Ishikawa (cell line): ENCODE results near the gene RUFY2.

Experiments
- CEBPB ChIP-seq: IDR thresholded peaks from 2 replicates; pipeline ENCODE4 v1.6.1; 2012
- CREB1 ChIP-seq: IDR thresholded peaks from 2 replicates; pipeline ENCODE4 v1.6.1; 2012; ENCODE audit warnings: low read depth
- EGR1 ChIP-seq: IDR thresholded peaks from 2 replicates; pipeline ENCODE4 v1.6.1; 2012
- EP300 ChIP-seq: IDR thresholded peaks from 2 replicates; pipeline ENCODE4 v1.6.1; 2012; ENCODE audit warnings: borderline replicate concordance
- FOXM1 ChIP-seq: IDR thresholded peaks from 2 replicates; pipeline ENCODE4 v1.6.1; 2012; ENCODE audit warnings: low read depth, borderline replicate concordance
- NFIC ChIP-seq: IDR thresholded peaks from 2 replicates; pipeline ENCODE4 v1.6.1; 2012
- RAD21 ChIP-seq: IDR thresholded peaks from 2 replicates; pipeline ENCODE4 v1.6.1; 2012; ENCODE audit warnings: low read depth
- TAF1 ChIP-seq: IDR thresholded peaks from 2 replicates; pipeline ENCODE4 v1.6.1; 2012; ENCODE audit warnings: low read depth, mild to moderate bottlenecking
- TCF12 ChIP-seq: IDR thresholded peaks from 2 replicates; pipeline ENCODE4 v1.6.1; 2012; ENCODE audit warnings: low read depth
- TEAD4 ChIP-seq: IDR thresholded peaks from 2 replicates; pipeline ENCODE4 v1.6.1; 2012
- YY1 ChIP-seq: IDR thresholded peaks from 2 replicates; pipeline ENCODE4 v1.6.1; 2012; ENCODE audit warnings: low read depth
- ZBTB7A ChIP-seq: IDR thresholded peaks from 2 replicates; pipeline ENCODE4 v1.6.1; 2012; ENCODE audit warnings: low read depth
- TF ChIP-seq, protein P1 (sequence below): IDR thresholded peaks from 2 replicates; pipeline ENCODE4 v1.6.1; 2012
- TF ChIP-seq, protein P2 (sequence below): IDR thresholded peaks from 2 replicates; pipeline ENCODE4 v1.6.1; 2012; ENCODE audit warnings: low read depth, mild to moderate bottlenecking
- TF ChIP-seq, protein P3 (sequence below): IDR thresholded peaks from 2 replicates; pipeline ENCODE4 v1.6.1; 2012

Gene RUFY2

GRCh38 chr10:68310531-68310930, 96.5 kb downstream of the RUFY2 start:
- TF ChIP-seq, protein P1, sequence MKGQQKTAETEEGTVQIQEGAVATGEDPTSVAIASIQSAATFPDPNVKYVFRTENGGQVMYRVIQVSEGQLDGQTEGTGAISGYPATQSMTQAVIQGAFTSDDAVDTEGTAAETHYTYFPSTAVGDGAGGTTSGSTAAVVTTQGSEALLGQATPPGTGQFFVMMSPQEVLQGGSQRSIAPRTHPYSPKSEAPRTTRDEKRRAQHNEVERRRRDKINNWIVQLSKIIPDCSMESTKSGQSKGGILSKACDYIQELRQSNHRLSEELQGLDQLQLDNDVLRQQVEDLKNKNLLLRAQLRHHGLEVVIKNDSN, result no peak
- TF ChIP-seq, protein P2, sequence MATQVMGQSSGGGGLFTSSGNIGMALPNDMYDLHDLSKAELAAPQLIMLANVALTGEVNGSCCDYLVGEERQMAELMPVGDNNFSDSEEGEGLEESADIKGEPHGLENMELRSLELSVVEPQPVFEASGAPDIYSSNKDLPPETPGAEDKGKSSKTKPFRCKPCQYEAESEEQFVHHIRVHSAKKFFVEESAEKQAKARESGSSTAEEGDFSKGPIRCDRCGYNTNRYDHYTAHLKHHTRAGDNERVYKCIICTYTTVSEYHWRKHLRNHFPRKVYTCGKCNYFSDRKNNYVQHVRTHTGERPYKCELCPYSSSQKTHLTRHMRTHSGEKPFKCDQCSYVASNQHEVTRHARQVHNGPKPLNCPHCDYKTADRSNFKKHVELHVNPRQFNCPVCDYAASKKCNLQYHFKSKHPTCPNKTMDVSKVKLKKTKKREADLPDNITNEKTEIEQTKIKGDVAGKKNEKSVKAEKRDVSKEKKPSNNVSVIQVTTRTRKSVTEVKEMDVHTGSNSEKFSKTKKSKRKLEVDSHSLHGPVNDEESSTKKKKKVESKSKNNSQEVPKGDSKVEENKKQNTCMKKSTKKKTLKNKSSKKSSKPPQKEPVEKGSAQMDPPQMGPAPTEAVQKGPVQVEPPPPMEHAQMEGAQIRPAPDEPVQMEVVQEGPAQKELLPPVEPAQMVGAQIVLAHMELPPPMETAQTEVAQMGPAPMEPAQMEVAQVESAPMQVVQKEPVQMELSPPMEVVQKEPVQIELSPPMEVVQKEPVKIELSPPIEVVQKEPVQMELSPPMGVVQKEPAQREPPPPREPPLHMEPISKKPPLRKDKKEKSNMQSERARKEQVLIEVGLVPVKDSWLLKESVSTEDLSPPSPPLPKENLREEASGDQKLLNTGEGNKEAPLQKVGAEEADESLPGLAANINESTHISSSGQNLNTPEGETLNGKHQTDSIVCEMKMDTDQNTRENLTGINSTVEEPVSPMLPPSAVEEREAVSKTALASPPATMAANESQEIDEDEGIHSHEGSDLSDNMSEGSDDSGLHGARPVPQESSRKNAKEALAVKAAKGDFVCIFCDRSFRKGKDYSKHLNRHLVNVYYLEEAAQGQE, result no peak
- TF ChIP-seq EGR1, result no peak
- no peak for TF ChIP-seq TEAD4
- no peak for TF ChIP-seq EP300
- TF ChIP-seq FOXM1, result no peak
- no peak for TF ChIP-seq CEBPB
- TF ChIP-seq CREB1, result no peak
- no peak for TF ChIP-seq TCF12
- TF ChIP-seq NFIC, result no peak
- no peak for TF ChIP-seq TAF1
- no peak for TF ChIP-seq RAD21
- TF ChIP-seq, protein P3, sequence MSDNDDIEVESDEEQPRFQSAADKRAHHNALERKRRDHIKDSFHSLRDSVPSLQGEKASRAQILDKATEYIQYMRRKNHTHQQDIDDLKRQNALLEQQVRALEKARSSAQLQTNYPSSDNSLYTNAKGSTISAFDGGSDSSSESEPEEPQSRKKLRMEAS, result no peak
- no peak for TF ChIP-seq ZBTB7A

DNA sequence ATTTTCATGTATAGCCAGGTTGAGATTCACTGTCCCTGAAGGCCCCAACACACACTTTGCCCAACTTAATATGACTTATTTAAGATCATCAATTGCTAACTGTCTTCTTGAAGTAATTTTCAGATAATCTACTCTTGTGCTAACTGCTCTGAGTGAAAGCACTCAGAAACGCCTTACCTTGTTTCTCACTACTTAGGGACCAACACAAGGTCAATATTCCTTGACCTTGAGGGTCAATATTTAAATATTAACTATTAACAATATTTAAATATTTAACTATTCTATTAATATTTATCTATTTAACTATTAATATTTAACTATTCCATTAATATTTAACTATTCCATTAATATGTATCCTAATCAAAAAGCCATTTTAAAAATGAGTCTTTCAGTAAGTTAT, 101.2 kb downstream of the RUFY2 start:
- TF ChIP-seq, protein P2, result no peak
- TF ChIP-seq FOXM1 (no peak), RAD21 (no peak), TAF1 (no peak), TCF12 (no peak), YY1 (no peak), CREB1 (no peak), ZBTB7A (no peak), CEBPB (no peak), EP300 (no peak)
- TF ChIP-seq, protein P3, result no peak
- TF ChIP-seq, protein P1, result no peak

DNA sequence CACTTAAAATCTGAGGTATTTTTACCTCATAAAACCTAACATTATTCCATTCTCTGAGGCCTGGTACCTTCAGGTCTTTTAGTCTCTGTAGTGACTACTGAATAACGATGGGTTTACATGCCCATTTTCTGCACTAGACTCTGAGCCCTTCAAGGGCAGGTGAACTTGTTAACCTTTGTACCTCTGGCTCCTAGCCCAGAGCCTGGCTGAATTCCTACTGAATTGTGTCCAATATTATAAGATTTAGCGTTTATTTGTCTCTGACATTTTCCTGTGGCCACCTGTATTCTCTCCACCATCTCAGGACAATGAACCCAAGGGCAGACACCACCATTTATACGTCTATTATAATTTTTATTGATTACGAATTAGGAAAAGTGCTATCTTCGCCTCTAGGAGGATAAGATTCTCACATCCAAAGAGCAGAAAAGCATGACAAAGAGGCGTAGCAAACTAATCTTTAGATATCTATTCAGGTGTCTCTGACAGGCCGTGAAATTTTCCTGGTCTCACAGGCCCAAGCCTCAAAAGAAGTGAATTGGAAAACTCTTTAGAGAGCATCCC, 103.1 kb downstream of the RUFY2 start:
- TF ChIP-seq TCF12 (no peak), EGR1 (no peak), EP300 (no peak), TAF1 (no peak), FOXM1 (no peak), YY1 (no peak), TEAD4 (no peak), CEBPB (no peak), RAD21 (no peak), ZBTB7A (no peak), CREB1 (no peak)
- TF ChIP-seq, protein P3, result no peak
- TF ChIP-seq, protein P2, result no peak

- TF ChIP-seq RAD21, result no peak
- TF ChIP-seq EP300, result no peak
- no peak for TF ChIP-seq FOXM1
- no peak for TF ChIP-seq ZBTB7A
- no peak for TF ChIP-seq YY1
- no peak for TF ChIP-seq TAF1
- TF ChIP-seq, protein P1, result no peak
- no peak for TF ChIP-seq CEBPB
- no peak for TF ChIP-seq NFIC
- no peak for TF ChIP-seq TCF12
- TF ChIP-seq, protein P3, result no peak
- TF ChIP-seq EGR1, result no peak
- TF ChIP-seq CREB1, result no peak
- TF ChIP-seq TEAD4, result no peak
- TF ChIP-seq, protein P2, result no peak
Observed at GRCh38 chr10:68302871-68303270, 104.2 kb downstream of the RUFY2 start.
